ENCODE results near the gene OR2A7.
"Not testable (repeated sequence)": the region's sequence is repeated elsewhere in the genome, so short reads cannot be mapped to it uniquely, and the experiment has no call there.

Gene OR2A7

DNA sequence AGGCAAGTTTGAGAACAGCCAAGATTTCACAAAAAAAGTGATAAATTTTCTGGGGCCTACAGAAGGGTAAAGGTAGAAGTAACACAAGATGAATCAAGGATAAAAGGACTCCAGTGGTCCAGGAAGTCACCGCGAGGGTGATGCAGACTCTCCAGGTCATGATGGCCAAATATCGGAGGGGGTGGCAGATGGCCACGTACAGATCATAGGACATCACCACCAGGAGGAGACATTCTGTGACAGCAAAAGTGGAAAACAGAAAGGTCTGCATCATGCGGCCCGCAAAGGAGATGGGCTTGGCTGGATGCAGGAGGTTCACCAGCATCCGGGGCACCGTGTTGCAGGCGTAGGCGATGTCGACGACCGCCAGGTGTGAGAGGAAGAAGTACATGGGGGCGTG, 5.5 kb downstream of the OR2A7 start:
- DNase-seq; in situ Hi-C loops (cut with MboI; ENCODE audit: low pct_unique_long_range_greater_than_20kb, low sequenced_read_pairs): not testable (repeated sequence)

DNA sequence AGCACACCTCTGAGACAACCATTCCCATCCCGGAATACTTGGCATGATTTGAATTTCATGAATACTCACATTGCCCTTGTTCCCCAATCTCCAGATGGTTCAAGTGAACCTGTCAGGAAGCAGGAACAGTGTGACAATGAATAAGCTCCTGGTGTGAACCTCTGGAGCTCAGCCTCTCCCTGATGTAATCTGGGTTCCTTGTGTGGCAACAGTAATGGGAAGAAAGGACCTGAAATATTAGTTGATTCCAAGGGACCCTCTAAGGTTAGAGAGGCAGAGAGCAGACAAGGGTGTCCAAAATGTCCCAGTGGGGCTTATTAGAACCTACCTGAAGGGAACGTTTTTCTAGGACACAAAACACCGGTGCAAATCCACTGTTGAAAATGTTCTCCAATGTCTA, 8.5 kb downstream of the OR2A7 start:
- in situ Hi-C loops (cut with MboI; ENCODE audit: low pct_unique_long_range_greater_than_20kb, low sequenced_read_pairs), result no loop called here
- no peak for DNase-seq

DNA sequence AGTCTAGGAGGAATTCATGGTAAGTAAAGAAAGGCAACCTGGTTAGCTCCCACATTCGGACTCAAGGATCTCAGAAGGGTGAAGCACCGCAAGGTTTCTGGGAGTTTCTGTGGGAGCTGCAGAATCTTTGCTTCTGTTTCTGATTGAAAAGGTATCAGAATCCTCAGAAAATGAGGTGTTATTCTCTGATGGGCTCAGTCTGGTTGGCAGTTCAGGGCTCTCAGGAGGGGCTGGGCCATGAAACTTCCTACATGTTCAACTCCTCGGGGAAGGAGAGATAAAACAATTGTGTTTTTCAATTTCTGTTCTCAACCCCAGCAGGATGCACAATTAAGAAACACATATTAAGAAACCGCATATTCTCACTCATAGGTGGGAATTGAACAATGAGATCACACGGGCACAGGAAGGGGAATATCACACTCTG, 9.1 kb downstream of the OR2A7 start:
- in situ Hi-C loops (cut with MboI; ENCODE audit: low pct_unique_long_range_greater_than_20kb, low sequenced_read_pairs), result no loop called here
- no peak for DNase-seq

DNA sequence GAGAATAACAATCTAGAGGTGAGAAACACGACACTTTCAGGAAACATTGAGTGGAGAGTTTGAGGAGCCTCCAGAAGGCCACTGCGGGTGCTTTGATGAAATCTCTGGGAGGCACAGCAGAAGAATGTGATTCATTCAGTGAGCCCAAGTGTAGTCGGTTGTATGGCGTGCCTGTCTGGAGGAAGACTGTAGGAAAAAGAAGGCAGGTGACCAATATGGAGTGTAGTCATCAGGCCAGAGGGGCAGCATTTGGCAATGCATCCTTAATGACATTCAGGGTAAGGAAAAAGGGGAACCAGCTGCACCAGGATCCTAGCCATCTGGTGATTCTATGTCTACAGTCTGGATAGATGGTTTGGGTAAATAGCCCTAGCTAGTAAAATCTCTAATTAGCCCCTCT, 12.3 kb downstream of the OR2A7 start:
- in situ Hi-C loops (cut with MboI; ENCODE audit: low pct_unique_long_range_greater_than_20kb, low sequenced_read_pairs); DNase-seq: not testable (repeated sequence)

- DNase-seq; in situ Hi-C loops (cut with MboI; ENCODE audit: low pct_unique_long_range_greater_than_20kb, low sequenced_read_pairs): not testable (repeated sequence)
Observed at GRCh38 chr7:144247674-144248330, 16.8 kb downstream of the OR2A7 start.

- in situ Hi-C loops (cut with MboI; ENCODE audit: low pct_unique_long_range_greater_than_20kb, low sequenced_read_pairs); DNase-seq: not testable (repeated sequence)
Observed at GRCh38 chr7:144246967-144247366, 17.6 kb downstream of the OR2A7 start.

- in situ Hi-C loops (cut with MboI; ENCODE audit: low pct_unique_long_range_greater_than_20kb, low sequenced_read_pairs); DNase-seq: not testable (repeated sequence)
Observed at GRCh38 chr7:144245372-144245771, 19.2 kb downstream of the OR2A7 start.

DNA sequence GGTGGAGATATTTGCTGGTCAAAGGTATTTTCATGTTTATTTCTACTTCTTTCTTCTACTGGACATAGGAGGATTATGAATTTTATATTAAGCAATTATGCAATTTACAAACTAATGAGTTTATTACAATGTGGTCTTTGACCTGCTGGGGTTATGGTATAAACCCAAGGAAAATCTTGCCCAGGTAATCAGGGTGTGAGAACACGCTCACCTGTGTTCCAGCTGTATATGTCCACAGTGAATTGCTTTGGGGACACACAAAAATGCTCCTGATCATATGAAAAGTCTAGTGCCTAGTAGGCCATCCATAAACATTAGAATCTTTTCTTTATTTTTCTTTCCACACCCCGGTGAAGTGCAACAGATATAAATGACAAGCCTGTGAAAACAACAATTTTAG, 25.2 kb downstream of the OR2A7 start, which contains the start of gene OR2A42:
TSS of gene OR2A42 (minus strand) at position 241 of the 400 bp plus-strand sequence. CDS start 6,762 bp downstream, outside the sequence.
- in situ Hi-C loops (cut with MboI; ENCODE audit: low pct_unique_long_range_greater_than_20kb, low sequenced_read_pairs); DNase-seq: not testable (repeated sequence)

- in situ Hi-C loops (cut with MboI; ENCODE audit: low pct_unique_long_range_greater_than_20kb, low sequenced_read_pairs), result not testable (repeated sequence)
Observed at GRCh38 chr7:144238530-144239082, 26.0 kb downstream of the OR2A7 start.

GRCh38 chr7:144233039-144233438, 31.6 kb downstream of the OR2A7 start:
- in situ Hi-C loops (cut with MboI; ENCODE audit: low pct_unique_long_range_greater_than_20kb, low sequenced_read_pairs); DNase-seq: not testable (repeated sequence)

More at GRCh38 chr7:144238530-144239082, 26.0 kb downstream of the OR2A7 start:
- DNase-seq, result not testable (repeated sequence)

DNA sequence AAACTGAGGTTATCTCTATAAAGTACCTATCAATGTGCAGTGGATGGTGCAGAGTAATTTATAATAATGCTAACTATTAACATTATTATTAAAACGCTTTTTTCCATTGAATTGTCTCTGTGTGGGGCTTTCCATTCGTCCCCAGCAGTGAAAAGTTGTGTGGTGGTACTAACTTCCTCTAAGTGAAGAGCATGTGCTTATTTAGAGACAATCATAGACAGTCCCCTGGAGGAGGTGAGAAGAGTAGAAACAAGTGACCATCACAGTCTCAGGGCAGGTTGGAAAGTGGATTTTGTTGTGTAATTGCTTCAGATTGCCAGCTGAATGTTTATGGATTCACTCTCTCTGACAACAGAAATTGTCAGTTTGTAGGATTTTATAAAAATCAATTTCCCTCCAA, 33.6 kb downstream of the OR2A7 start:
- DNase-seq; in situ Hi-C loops (cut with MboI; ENCODE audit: low pct_unique_long_range_greater_than_20kb, low sequenced_read_pairs): not testable (repeated sequence)

DNA sequence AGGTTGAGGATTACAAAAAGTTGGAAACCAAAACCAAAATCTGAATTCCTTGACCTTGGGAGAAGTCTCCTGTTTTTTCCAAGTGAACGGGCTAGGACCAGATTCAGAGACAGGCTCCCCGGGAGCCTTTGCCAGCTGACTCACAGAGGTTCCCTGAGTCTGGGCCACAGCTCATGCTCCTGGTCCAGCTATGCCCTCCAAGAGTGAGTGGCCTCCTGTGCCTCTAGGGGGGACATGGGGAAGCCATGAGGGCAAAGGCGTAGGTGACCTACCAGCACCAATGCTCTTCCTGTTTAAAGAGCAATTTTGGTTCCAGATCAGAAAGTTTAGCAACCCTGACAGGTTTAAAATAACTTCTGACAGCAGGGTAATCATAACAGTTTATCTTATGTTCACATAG, 35.8 kb downstream of the OR2A7 start:
- in situ Hi-C loops (cut with MboI; ENCODE audit: low pct_unique_long_range_greater_than_20kb, low sequenced_read_pairs); DNase-seq: not testable (repeated sequence)

- in situ Hi-C loops (cut with MboI; ENCODE audit: low pct_unique_long_range_greater_than_20kb, low sequenced_read_pairs), result not testable (repeated sequence)
Observed at GRCh38 chr7:144226866-144227265, 37.7 kb downstream of the OR2A7 start.

DNA sequence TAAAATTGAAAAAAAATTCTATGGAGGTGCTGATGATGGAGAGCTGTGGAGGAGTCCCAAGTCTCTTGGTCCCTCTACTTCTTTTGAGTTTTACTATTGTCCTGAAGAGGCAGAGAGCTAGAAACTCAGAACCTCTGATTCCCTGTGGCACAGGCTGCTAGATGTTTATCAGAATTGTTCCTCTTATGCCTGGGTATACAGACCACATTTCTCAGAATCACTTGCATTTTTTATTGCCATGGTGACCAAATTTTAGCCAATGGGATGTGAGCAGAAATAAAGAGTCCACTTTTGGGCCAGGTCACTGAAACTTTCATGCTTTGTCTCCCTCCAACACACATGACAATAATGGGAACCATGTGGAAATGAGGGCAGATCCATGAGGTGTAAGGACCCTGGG, 40.9 kb downstream of the OR2A7 start:
- DNase-seq; in situ Hi-C loops (cut with MboI; ENCODE audit: low pct_unique_long_range_greater_than_20kb, low sequenced_read_pairs): not testable (repeated sequence)

More at GRCh38 chr7:144226866-144227265, 37.7 kb downstream of the OR2A7 start:
- not testable (repeated sequence) for DNase-seq

- DNase-seq; in situ Hi-C loops (cut with MboI; ENCODE audit: low pct_unique_long_range_greater_than_20kb, low sequenced_read_pairs): not testable (repeated sequence)
Observed at GRCh38 chr7:144220531-144220930, 44.1 kb downstream of the OR2A7 start.

- DNase-seq; in situ Hi-C loops (cut with MboI; ENCODE audit: low pct_unique_long_range_greater_than_20kb, low sequenced_read_pairs): not testable (repeated sequence)
Observed at GRCh38 chr7:144219149-144219548, 45.4 kb downstream of the OR2A7 start.

DNA sequence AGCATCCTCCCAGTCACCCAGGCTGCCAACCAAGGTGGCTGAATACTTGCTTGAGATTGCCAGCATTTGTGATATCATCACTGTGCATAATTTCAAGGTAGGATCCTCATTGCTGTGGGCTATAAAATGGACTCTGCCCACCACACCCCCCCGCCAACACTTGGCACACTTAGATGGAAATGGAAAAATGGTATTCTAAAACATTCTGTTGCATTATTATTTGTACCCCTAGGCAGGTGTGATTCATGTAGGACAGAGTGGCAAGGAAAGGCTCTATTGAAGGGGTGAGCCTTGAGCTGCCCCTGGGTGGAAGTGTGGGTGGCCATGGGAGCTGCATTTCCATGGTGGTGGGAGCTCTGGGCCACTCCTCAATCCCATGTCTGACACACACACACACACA, 46.0 kb downstream of the OR2A7 start:
- DNase-seq; in situ Hi-C loops (cut with MboI; ENCODE audit: low pct_unique_long_range_greater_than_20kb, low sequenced_read_pairs): not testable (repeated sequence)

DNA sequence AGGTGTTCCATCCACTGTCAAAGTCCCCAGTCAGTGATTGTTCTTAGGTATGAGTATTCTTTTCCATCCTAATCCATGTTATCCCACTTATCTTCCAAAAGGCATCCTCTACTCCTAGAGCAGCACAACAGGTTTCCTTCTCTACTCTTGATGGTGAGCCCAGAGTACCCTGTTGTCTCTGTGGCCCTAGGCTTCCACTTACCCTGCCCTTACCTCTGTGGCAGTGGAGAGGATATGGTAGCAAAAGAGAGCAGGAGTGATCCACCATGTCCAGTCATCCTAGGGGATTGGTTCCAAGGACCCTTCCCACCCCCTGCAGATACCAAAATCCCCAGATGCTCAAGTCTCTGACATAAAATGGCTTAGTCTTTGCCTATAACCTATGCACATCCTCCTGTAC, 47.4 kb downstream of the OR2A7 start:
- DNase-seq; in situ Hi-C loops (cut with MboI; ENCODE audit: low pct_unique_long_range_greater_than_20kb, low sequenced_read_pairs): not testable (repeated sequence)

All from KBM-7 (cell line).